ENCODE results near the gene RAB23.

RAB23 gene

DNA sequence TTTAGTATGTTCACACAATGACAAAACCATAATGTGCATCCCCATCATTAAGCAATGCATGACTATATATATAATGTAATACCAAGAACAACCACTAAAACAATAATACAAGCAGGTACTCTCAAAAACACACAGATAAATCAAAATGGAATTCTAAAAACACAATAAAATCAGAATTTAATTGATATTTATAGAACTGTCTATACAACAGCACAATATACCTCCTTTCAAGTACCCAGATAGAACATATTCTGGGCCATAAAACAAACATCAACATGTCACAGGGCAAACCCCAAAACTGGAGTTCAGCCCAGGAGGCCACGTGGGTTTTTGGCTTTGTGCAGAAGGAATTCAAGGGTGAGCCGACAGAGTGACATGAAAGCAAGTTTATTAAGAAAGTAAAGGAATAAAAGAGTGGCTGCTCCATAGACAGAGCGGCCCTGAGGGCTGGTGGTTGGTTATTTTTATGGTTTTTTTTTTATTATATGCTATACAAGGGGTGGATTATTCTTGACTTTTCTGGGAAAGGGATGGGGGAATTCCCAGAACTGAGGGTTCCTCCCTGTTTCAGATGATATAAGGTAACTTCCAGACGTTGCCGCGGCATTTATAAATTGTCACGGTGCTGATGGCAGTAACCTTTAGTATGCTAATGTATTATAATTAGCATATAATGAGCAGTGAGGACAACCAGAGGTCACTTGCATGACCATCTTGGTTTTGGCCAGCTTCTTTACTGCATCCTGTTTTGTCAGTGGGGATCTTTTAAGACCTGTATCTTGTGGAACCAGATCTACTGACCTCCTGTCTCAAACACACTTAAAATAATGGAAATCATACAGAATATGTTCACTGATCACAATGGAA, 5.6 kb downstream of the RAB23 start:
- Histone ChIP-seq H3K9me3 (ENCODE audit: insufficient read depth, low read length, severe bottlenecking) (no peaks in the 10 kb centered on the region), H3K27me3 (ENCODE audit: insufficient read depth, low read length, poor library complexity) (no peaks in the 10 kb centered on the region), H3K9ac (ENCODE audit: low read depth, low read length) (no peak overlapping the region), H3K4me1 (ENCODE audit: insufficient read depth, low read length) (peaks cover 16% of the 10 kb centered on the region), H3K36me3 (ENCODE audit: insufficient read depth, low read length) (no peaks in the 10 kb centered on the region), H3K4me2 (ENCODE audit: insufficient read depth, low read length) (no peak overlapping the region), H3K27ac (ENCODE audit: low read length) (no peak overlapping the region), H3K79me2 (ENCODE audit: insufficient read depth, low read length) (peaks cover 89% of the 10 kb centered on the region), H4K20me1 (ENCODE audit: insufficient read depth, low read length) (peaks cover 15% of the 10 kb centered on the region; the same call in 1 of the 2 replicates), H3K4me3 (ENCODE audit: low read depth in 1 of 2, low read length in 2 of 2) (no peak overlapping the region), H2AFZ (ENCODE audit: low read depth, low read length) (no peak overlapping the region)
- 0 out of 3 replicates have a peak, but pooled peaks have one; percentile 27 for ATAC-seq (ENCODE audit: insufficient read depth, low read depth)
- DNase-seq, result no peak
- TF ChIP-seq EZH2 (IDR thresholded peaks at IDR 0.05; ENCODE audit: borderline replicate concordance, low read depth, low read length, severe bottlenecking), result no peak
- TF ChIP-seq, protein P1, sequence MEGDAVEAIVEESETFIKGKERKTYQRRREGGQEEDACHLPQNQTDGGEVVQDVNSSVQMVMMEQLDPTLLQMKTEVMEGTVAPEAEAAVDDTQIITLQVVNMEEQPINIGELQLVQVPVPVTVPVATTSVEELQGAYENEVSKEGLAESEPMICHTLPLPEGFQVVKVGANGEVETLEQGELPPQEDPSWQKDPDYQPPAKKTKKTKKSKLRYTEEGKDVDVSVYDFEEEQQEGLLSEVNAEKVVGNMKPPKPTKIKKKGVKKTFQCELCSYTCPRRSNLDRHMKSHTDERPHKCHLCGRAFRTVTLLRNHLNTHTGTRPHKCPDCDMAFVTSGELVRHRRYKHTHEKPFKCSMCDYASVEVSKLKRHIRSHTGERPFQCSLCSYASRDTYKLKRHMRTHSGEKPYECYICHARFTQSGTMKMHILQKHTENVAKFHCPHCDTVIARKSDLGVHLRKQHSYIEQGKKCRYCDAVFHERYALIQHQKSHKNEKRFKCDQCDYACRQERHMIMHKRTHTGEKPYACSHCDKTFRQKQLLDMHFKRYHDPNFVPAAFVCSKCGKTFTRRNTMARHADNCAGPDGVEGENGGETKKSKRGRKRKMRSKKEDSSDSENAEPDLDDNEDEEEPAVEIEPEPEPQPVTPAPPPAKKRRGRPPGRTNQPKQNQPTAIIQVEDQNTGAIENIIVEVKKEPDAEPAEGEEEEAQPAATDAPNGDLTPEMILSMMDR (IDR thresholded peaks at IDR 0.05; ENCODE audit: borderline replicate concordance, extremely low read depth, low read length, poor library complexity, severe bottlenecking), result peak; percentile 21

DNA sequence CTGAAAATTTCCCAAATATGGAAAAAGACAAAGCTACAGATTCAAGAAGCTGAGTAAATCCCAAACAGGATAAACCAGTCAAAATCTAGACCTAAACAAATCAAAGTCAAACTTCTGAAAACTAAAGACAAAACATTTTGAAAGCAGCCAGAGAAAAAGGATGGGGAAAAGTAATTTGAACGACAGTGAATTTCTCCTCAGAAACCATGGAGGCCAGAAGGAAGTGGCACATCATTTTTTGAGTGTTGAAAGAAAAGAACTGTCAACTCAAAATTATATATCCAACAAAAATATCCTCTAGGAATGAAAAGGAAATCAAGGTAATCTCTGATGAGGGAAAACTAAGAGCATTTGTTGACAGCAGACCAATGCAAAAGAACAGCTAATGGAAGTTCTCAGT, 6.8 kb downstream of the RAB23 start:
- no peak overlapping the region for H3K27ac ChIP-seq (ENCODE audit: low read length)
- TF ChIP-seq, protein P1 (IDR thresholded peaks at IDR 0.05; ENCODE audit: borderline replicate concordance, extremely low read depth, low read length, poor library complexity, severe bottlenecking), result no peak
- TF ChIP-seq EZH2 (IDR thresholded peaks at IDR 0.05; ENCODE audit: borderline replicate concordance, low read depth, low read length, severe bottlenecking), result no peak
- H3K9me3 ChIP-seq (ENCODE audit: insufficient read depth, low read length, severe bottlenecking), result no peaks in the 10 kb centered on the region
- peaks cover 15% of the 10 kb centered on the region; the same call in 1 of the 2 replicates for H4K20me1 ChIP-seq (ENCODE audit: insufficient read depth, low read length)
- DNase-seq (no peak), ATAC-seq (ENCODE audit: insufficient read depth, low read depth) (no peak)
- peaks cover 78% of the 10 kb centered on the region for H3K79me2 ChIP-seq (ENCODE audit: insufficient read depth, low read length)
- no peak overlapping the region for H3K4me3 ChIP-seq (ENCODE audit: low read depth in 1 of 2, low read length in 2 of 2)
- no peak overlapping the region for H2AFZ ChIP-seq (ENCODE audit: low read depth, low read length)
- no peaks in the 10 kb centered on the region for H3K36me3 ChIP-seq (ENCODE audit: insufficient read depth, low read length)
- peaks cover 6% of the 10 kb centered on the region for H3K4me1 ChIP-seq (ENCODE audit: insufficient read depth, low read length)
- no peak overlapping the region for H3K9ac ChIP-seq (ENCODE audit: low read depth, low read length)
- H3K27me3 ChIP-seq (ENCODE audit: insufficient read depth, low read length, poor library complexity), result no peaks in the 10 kb centered on the region
- H3K4me2 ChIP-seq (ENCODE audit: insufficient read depth, low read length), result no peak overlapping the region

DNA sequence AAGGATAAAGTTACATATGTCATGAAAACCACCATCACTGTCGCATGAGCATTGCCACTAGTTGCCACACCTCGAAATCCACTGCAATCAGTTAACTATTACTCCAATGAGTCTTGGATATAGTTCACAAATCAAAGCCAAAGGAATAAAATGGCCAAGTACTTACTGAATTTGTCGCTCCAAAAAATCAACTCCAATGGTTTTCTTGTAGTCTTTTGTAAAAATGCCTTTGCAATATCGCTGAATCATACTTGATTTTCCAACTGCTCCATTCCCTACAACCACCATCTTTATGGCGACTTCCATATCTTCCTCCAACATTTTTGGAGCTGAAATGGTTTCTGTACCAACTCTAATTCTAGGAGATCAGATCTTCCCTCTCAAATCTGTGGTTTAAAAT, 12.0 kb downstream of the RAB23 start:
- Histone ChIP-seq H3K27ac (ENCODE audit: low read length) (no peak overlapping the region), H2AFZ (ENCODE audit: low read depth, low read length) (no peak overlapping the region), H3K79me2 (ENCODE audit: insufficient read depth, low read length) (peaks cover 35% of the 10 kb centered on the region), H4K20me1 (ENCODE audit: insufficient read depth, low read length) (peaks cover 15% of the 10 kb centered on the region; the same call in 1 of the 2 replicates), H3K9ac (ENCODE audit: low read depth, low read length) (no peak overlapping the region), H3K4me2 (ENCODE audit: insufficient read depth, low read length) (no peak overlapping the region), H3K4me1 (ENCODE audit: insufficient read depth, low read length) (no peaks in the 10 kb centered on the region), H3K27me3 (ENCODE audit: insufficient read depth, low read length, poor library complexity) (no peaks in the 10 kb centered on the region), H3K9me3 (ENCODE audit: insufficient read depth, low read length, severe bottlenecking) (no peaks in the 10 kb centered on the region), H3K36me3 (ENCODE audit: insufficient read depth, low read length) (no peaks in the 10 kb centered on the region), H3K4me3 (ENCODE audit: low read depth in 1 of 2, low read length in 2 of 2) (no peak overlapping the region)
- TF ChIP-seq, protein P1 (IDR thresholded peaks at IDR 0.05; ENCODE audit: borderline replicate concordance, extremely low read depth, low read length, poor library complexity, severe bottlenecking), result no peak
- no peak for TF ChIP-seq EZH2 (IDR thresholded peaks at IDR 0.05; ENCODE audit: borderline replicate concordance, low read depth, low read length, severe bottlenecking)
- ATAC-seq (ENCODE audit: insufficient read depth, low read depth) (no peak), DNase-seq (no peak)
